T-helper 9 cell (primary cell): ENCODE results near the gene KRI1.

Source experiments
- DNase-seq: peaks from one replicate; pipeline ENCODE4 v3.0.0-alpha.2; 2020
- total RNA-seq, 2 donors: gene quantifications; one replicate each; lab custom pipeline; 2026; lab: John Stamatoyannopoulos, UW

KRI1 gene
- 49.5 to 97.7 reads per million in 2 donors for total RNA-seq

DNA sequence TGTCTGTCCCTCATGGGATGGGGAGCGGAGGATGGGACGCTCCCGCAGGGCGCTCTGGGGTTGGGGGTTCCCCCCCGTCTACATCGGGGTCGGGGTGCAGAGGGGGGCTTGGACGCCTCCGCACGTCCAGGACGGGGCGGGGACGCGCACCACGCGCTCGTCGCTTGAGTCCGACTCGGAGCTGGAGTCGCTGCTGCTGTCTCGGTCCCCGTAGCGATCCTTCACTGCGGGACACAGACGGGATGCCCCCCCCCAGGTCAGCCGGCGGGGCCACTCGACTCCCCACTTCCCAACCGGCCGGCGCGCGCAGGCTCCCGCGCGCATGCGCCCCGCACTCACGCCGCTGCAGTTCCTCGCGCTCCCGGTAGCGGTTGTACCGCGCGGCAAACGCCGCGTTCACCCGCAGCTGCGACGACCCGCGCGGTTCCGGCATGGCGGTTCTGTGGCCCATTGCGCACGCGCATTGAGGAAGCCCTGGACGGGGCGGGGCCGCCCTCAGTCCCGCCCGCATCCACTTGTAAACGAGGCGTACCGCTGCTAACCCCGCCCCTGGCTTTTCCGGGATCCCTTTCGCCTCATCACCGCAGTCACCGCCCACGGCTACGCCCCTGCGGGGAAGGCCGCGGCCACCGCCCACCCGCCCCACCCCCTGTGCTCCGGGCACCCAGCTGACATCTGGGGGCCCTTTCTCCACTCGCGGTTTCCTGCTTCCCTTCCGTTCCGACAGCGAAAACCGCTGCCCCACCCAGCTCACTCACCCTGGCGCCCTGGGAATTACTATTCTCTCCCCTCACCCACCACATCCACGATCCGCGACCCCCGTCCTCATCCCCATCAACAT lies at the start of gene KRI1:
TSS of gene KRI1 (minus strand) at position 444 of the 841 bp plus-strand sequence. CDS start at position 433, 11 bp downstream.
- DNase-seq: peak; percentile 98

DNA sequence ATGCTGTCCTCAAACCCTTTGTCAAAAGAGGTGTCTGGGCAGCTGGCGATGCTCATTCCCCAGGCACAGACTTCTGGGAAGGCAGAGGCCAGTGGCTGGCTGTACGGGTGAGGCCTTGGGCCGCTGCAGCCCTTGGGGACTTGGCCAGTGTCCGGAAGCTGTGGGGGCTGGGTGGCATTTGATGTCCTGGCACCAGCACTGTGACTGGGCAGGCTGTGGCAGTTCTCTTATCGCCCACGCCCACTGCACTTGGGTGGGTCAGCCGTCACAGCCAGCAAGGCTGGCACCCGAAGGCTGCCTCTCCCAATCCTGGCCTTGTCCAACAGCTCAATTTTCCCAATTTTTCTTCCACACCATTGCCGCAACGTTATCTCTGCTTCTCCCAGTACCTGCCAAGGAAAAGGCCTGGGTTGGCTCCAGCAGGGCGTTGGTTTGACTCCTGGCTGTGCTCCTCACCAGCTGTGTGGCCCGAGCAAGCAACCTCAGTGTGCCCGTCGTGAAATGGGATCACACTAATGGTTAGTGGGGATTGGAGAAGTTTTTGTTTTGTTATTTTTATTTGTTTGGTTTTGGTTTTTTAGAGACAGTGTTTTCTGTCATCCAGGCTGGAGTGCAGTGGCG lies 46.8 kb upstream of the KRI1 start:
- no peak for DNase-seq

DNA sequence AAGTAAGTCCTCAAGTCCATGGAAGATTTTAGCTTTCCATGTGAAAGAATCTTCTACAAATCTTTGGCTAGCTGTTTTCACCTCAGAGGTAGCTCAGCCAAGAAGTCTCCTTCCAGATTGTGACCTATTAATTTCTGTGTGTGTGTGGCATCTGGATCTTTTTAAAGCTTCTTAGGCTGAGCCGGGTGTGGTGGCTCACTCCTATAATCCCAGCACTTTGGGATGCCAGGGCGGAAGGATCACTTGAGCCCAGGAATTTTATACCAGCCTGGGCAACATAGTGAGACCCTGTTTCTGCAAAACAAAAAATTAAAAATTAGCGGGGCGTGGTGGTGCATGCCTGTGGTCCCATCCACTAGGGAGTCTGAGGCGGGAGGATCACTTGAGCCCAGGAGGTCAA lies 46.1 kb upstream of the KRI1 start:
- no peak for DNase-seq

DNA sequence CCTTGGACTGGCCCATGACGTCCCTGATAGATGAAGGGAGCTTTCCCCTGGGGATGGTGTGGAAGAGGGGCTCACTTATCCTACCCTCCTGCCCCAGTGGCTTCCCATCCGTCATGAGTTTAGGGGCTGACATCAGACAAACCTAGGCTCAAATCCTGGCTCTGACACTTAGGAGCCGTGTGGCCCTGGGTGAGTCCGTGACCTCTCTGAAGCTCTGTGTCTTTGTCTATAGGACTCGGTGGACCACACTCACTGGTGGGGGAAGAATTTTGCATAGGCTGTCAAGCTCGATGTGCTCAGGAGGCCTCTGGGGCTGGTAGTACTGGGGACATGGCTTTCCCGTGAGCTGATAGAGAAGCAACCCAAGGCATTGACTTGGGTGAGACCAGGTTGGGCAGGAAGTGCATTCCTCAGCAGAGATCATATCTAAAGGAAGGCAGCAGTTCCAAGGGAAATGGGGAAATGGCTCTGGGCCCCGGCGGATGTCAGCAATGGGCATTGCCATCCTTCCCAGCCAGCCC lies 38.7 kb upstream of the KRI1 start:
- no peak for DNase-seq

DNA sequence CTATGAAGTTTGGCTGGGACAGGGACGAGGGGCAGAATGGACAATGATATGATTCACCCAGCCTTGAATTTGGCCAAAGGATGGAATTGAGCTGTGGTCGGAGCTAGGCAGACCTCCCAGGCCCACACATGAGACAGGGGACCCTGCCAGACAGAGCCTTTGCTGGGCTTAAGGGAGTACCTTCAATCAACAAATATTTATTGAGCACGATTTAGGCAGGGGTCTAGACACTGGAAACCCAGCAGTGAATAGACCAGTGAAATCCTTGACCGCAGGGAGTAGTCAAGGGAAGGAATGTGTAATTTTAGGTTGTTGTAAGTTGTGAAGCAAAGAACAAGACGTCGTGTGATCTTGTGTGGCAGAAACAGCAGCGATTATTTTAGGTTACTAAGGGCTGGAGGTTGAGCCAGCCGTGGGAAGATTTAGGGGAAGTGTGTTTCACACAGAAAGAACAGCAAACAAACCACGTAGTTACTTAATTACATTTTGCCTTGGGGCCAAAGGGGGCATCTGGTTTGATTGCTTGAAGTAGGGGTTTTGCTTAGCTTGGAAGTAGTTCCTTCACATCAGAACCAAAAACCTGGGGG lies 38.2 kb upstream of the KRI1 start:
- DNase-seq: no peak

DNA sequence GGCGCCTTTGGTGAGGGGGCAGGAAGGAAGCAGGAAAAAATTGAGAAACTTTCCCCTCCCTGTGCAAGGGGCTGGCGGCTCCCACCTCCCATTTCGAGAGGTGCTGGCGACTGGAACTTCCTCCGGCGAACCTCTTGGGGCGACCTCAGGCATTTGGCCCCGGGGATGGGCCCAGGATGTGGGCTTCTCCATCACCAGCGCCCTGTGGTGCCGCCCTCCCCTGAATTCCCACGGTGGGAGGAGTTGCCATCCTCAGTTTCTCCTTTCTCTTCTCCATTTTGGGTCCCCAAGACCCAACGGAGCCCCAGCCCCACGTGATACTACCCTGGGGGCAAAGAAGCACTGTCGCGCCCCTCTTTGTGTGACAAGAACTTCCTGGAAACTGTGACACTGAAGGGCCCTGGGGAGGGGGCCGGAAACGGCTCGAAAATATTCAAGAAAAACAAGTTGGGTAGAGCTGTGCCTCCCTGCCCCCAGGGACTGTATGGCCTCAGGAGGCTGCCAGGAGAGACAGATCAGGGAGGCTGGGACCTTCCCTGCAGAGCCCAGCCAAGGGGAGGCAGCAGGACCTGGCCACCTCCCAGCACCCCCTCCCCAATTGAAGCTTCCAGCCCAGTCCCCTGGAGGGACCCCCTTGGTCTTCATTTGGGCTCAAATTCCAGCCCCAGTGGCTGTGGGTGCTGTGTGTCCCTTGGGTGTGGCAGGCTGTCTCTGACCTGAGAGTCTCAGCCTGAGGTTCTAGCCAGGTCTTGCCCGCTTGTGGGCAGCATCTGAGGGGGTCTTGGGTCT lies 37.5 kb upstream of the KRI1 start:
- DNase-seq: peak; percentile 55

DNA sequence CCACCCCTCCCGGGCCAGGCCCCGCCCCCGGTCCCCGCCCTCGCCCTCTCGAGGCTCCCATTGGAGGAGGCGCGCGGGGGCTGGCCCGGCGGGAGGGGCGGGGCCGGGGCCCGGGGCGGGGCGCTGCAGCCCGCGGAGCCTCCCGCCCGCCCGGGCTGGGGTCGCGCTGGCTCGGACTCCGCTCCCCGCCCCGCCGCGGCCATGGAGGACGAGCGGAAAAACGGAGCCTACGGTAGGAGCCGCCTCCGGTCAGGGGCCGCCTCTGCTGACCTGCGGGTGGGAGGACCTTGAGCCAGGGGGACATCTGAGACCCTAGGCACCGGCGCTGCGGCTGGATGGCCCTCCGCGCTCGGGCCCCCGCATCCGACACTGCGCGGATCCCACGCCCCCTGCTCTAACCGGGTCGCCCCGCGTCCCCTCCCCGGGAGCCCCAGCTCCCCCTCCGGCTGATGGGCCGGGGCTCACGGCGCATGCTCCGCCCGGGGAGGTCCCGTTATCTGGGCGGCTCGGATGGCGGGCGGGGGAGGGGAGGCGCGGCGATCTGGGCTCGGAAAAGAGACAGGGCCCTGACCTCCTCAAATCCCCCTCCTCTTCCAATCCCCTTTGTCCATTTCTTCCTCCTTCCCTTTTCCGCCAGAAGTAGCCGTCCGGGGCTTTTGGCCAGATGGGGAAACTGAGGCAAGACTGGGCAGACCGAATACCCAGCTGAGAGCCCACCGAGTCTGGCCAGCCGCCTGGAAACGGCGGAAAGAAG lies 36.7 kb upstream of the KRI1 start:
- peak; percentile 90 for DNase-seq

DNA sequence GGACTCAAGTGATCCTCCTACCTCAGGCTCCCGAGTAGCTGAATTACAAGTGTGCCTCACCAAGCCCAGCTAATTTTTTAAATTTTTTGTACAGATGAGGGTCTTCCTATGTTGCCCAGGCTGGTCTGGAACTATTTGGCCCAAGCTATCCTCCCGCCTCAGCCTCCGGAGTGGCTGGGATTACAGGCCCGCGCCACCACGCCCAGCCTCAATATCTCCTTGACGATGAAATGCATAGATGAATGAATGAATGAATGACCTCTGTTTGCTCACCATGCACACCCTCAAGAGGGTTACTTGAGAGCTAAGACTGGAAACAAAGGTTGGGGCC lies 36.2 kb upstream of the KRI1 start:
- no peak for DNase-seq

DNA sequence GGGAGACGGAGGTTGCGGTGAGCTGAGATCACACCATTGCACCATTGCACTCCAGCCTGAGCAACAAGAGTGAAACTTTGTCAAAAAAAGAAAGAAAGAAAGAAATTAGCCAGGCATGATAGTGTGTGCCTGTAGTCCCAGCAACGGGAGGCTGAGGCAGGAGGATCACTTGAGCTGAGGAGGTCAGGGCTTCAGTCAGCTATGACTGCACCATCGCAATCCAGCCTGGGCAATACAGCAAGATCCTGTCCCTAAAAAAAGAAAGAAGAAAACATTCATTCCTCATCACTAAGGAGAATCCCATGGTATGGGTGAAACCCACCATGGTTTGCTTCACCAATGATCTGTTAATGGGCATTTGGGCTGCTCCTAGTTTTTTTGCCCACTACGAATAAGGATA lies 34.3 kb upstream of the KRI1 start:
- DNase-seq: no peak

DNA sequence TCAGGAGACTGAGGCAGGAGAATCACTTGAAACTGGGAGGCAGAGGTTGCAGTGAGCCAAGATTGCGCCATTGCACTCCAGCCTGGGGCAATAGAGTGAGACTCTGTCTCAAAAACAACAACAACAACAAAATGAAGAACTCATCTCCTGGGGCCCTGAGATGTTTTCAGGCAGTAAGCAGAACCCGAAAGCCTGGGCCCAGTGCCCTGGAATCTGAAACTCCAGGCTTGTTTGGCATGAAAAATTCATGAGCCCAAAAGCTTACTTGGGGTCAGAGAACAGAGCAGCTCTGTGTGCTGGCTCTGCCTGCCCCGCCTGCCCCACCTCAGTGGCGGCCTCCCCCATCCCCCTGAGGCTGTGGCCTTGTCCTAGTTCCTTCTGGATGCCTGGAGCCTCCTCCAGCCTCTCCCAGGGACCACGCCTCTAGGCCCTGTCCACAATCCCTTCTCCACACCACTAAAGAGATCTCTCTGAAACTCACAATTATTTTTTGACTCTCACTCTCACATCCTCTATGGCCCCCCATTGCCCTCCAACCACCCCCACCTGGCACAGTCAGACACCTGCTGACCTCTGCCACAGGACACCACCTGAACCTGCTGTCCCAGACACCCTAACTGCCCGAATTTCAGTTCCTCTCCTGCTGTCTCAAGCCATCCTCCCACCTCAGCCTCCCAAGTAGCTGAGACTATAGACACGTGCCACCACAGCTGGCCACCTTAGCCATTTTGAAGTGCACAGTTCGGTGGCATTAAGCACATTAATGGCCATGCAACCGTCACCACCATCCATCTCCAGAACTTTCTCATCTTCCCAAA lies 28.2 kb upstream of the KRI1 start:
- DNase-seq: no peak

DNA sequence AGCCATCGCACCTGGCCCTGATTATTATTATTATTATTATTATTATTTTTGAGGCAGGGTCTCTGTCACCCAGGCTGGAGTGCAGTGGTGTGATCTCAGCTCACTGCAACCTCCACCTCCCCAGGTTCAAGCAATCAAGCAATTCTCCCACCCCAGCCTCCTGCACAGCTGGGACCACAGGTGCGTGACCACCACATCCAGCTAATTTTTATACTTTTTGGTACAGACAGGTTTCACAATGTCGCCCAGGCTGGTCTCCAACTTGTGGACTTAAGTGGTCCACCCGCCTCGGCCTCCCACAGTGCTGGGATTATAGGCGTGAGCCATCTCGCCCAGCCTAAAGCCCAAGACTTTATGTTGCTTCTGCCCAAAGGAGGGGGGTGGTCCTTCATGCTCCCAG lies 27.3 kb upstream of the KRI1 start:
- DNase-seq: no peak

DNA sequence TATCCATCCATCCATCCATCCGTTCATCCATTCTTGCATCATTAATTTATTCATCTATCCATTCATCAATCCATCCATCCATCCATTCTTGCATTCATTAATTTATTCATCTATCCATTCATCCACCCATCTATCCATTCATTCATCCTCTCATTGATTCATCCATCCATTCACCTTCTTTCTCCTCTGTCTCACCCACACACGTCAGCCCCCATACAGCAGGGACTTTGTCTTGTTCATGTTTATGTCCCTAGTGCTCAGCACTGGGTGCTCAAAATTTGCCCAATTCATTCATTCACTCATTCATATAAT lies 22.0 kb upstream of the KRI1 start:
- no peak for DNase-seq

DNA sequence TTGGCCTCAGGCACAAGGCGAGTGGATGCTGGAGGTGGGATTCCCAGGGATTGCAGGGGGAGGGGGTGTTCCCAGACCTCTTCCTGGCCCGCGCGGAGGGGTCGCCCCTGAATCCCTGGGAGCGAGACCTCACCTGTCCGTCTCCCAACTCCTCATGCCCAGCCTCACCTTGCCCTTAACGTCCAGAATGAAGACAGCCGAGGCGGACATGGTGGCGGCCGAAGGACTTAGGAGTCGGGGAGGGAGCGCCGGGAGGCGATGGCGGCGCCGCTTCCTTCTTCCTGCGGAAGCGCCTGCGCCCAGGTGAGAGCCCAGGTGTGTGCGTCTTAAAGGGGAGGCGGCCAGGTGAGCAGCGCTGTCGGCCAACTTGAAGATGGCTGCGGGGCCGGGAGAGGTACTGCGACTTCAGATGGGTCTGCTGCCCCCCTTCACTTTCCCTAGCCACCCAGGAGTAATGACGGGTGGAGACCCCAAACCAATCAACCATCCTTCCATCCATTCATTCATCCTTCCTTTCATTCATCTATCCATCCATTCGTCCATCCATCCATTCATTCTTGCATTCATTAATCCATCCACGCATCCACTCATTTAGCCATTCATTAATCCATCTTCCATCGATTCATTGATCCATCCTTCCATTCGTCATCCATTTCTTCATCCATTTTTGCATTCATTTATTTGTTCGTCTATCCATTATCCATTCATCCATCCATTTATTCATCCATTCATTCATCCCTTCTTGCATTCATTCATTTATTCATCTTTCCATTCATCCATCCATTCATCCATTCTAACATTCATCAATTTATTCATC lies 21.4 kb upstream of the KRI1 start, which contains the start of gene AP1M2:
TSS of gene AP1M2 (minus strand) at position 291 of the 817 bp plus-strand sequence. CDS start at position 210, 81 bp downstream.
- DNase-seq: no peak

DNA sequence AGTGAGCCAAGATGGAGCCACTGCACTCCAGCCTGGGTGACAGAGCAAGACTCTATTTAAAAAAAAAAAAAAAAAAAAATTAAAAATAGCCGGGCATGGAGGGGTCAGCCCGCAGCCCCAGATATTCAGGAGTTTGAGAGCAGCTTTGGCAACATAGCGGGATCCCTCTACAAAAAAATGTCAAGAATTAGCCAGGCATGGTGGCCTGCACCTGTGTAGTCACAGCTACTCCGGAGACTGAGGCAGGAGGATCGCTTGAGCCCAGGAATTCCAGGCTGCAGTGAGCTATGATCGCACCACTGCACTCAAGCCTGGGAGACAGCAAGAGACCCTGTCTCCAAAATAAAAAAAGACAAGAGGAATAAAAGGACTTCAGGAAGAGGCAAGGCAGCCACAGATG lies 20.6 kb upstream of the KRI1 start:
- no peak for DNase-seq

DNA sequence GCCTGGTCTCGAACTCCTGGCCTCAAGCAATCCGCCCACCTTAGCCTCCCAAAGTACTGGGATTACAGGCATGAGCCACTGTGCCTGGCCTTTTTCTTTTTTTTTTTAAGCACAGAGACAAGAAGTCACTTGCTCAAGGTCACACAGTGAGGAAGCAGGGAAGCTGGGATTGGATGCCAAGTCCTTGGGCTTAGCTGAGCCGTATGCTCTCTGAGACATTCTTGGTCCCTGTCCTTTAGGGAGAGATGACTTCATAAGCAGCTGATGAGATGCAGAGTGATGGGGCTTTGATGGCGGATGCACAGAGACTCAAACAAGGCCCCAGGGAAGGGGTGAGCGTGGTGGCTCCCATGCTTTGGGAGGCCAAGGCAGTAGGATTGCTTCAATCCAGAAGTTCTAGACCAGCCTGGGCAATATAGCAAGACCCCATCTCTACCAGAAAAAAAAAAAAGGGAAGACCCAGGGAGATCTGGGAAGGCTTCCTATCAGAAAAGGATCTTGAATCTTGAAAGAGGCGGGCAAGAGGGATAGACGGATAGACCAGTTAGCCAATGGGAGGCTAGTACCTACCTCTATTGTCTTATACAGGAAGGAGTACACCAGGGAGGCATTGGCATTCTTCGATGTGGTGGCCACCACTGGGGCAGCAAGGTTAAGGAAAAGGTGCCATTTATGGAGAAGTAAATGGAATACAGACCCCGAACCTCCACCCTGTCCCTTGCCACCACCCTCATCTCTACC lies 17.4 kb upstream of the KRI1 start:
- no peak for DNase-seq

DNA sequence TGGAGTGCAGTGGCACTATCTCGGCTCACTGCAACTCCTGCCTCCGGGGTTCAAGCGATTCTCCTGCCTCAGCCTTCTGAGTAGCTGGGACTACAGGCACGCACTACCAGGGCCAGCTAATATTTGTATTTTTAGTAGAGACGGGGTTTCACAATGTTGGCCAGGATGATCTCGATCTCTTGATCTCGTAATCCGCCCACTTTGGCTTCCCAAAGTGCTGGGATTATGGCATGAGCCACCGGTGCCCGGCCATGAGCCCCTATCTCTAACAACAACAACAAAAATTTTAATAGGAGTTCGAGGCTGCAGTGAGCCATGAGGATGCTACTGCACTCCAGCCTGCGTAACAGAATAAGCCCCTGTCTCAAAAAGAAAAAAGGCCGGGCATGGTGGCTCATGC lies 16.3 kb upstream of the KRI1 start:
- DNase-seq: no peak

DNA sequence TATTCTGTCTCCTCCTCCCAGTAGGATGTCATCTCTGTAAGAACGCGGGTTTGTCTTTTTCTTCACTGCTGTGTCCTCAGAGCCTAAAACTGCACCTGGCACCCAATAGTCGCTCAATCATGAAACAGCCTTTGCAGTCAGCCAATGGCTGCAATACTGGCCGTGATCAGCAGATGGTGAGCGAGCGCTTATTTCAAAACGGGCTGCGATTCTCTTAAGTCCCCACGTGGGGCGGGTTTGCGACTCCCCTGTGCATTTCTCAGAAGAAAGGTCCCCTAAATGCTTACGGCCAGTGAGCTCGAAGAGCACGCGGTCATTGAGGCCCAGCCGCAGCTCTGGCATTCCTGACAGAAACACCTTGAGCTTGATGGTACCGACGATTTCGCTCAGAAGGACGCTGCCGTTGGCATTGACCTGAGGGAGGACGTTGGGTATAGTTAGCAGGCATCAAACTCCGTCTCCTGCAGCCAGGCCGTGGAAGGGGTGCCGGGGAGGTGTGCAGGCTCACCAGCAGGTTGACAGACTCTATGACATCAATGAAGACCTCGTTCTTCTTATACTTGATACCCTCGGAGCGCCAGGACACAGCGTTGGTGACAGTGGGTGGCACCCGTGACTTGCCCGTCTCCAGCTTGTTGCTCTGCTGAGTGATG lies 15.3 kb upstream of the KRI1 start:
- peak; percentile 87 for DNase-seq

DNA sequence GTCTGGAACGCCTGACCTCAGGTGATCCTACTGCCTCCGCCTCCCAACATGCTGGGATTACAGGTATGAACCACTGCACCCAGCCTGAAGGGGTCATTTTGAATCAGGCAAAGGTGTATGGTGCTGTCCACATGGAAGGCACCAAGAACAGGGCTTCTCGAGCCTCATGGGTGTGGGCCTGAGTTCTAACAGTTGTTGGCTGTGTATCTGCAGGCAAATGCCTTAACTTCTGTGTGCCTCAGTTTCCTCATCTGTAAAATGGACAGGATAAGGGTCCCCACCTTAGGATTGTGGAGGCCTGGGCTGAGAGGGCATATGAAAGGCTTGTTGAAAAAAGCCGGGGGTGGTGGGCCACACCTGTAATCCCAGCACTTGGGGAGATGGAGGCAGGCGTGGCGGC lies 12.1 kb upstream of the KRI1 start:
- DNase-seq: no peak

DNA sequence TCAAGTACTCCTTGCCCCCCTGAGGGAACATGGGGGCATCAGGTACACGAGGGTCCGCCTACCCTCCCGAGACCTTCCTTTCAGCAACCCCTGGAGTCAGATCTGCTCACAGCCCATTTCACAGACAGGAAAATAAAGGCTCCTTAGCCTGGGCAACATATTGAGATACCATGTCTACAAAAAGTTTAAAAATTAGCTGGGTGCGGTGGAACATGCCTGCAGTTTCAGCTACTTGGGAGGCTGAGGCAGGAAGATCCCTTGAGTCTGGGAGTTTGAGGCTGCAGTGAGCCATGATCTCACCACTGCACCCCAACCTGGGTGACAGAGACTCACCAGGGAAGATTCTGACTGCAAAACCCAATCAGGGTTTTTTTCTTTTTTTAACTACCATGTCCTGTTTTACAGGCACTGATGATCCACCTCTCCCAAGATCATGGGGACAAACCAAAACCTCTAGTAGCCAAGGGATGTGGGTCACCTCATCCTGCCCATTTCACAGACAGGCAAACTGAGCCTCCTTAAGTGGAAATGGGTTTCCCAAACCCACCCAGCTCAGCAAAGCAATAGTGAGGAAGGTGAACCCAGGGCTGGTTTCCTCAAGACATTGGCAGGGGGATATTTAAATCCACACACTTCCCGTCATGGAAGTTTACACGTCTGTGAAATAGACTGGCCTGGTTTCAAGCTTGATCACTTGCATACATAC lies 9.4 kb upstream of the KRI1 start:
- DNase-seq: no peak
